ENCODE measurements around the gene RPL29. TPM values are rescaled to one million over a fixed set of nuclear protein-coding genes. Genes with fewer than 3 reads are reported as not detected.

Gene RPL29
- total RNA-seq, 1 donor from 2014 or later = 610 TPM

- Mint-ChIP-seq H3K4me1 (ENCODE audit: low read depth) (peaks cover 3% of the 10 kb centered on the region), H3K4me3 (ENCODE audit: unreplicated experiment) (no peak overlapping the region), H3K27me3 (ENCODE audit: low read depth) (no peaks in the 10 kb centered on the region), H3K9me3 (ENCODE audit: low read depth) (no peaks in the 10 kb centered on the region), H3K36me3 (ENCODE audit: low read depth) (no peaks in the 10 kb centered on the region), H3K27ac (ENCODE audit: unreplicated experiment) (peak overlapping the region; percentile 65)
- no peak for TF ChIP-seq CTCF (IDR thresholded peaks at IDR 0.05)
- no peak for DNase-seq (ENCODE audit: low spot score)
Observed at GRCh38 chr3:52012699-52013098, 17.0 kb upstream of the RPL29 start.

GRCh38 chr3:52010431-52010830 is 14.7 kb upstream of the RPL29 start:
- Mint-ChIP-seq H3K36me3 (ENCODE audit: low read depth) (no peaks in the 10 kb centered on the region), H3K9me3 (ENCODE audit: low read depth) (no peaks in the 10 kb centered on the region), H3K4me1 (ENCODE audit: low read depth) (peaks cover 9% of the 10 kb centered on the region), H3K27me3 (ENCODE audit: low read depth) (no peaks in the 10 kb centered on the region), H3K4me3 (ENCODE audit: unreplicated experiment) (no peak overlapping the region), H3K27ac (ENCODE audit: unreplicated experiment) (no peak overlapping the region)
- no peak for DNase-seq (ENCODE audit: low spot score)
- TF ChIP-seq CTCF (IDR thresholded peaks at IDR 0.05) = no peak

GRCh38 chr3:52007291-52007690 is 11.6 kb upstream of the RPL29 start:
- H3K4me1 Mint-ChIP-seq (ENCODE audit: low read depth) = peaks cover 22% of the 10 kb centered on the region
- no peak overlapping the region for H3K4me3 Mint-ChIP-seq (ENCODE audit: unreplicated experiment)
- no peak for TF ChIP-seq CTCF (IDR thresholded peaks at IDR 0.05)
- DNase-seq (ENCODE audit: low spot score) = no peak
- H3K27me3 Mint-ChIP-seq (ENCODE audit: low read depth) = no peaks in the 10 kb centered on the region
- H3K27ac Mint-ChIP-seq (ENCODE audit: unreplicated experiment) = no peak overlapping the region
- H3K9me3 Mint-ChIP-seq (ENCODE audit: low read depth) = no peaks in the 10 kb centered on the region
- no peaks in the 10 kb centered on the region for H3K36me3 Mint-ChIP-seq (ENCODE audit: low read depth)

- DNase-seq (ENCODE audit: low spot score) = no peak
- Mint-ChIP-seq H3K4me1 (ENCODE audit: low read depth) (peaks cover 22% of the 10 kb centered on the region), H3K27ac (ENCODE audit: unreplicated experiment) (no peak overlapping the region), H3K4me3 (ENCODE audit: unreplicated experiment) (no peak overlapping the region), H3K36me3 (ENCODE audit: low read depth) (no peaks in the 10 kb centered on the region), H3K27me3 (ENCODE audit: low read depth) (no peaks in the 10 kb centered on the region), H3K9me3 (ENCODE audit: low read depth) (no peaks in the 10 kb centered on the region)
- no peak for TF ChIP-seq CTCF (IDR thresholded peaks at IDR 0.05)
Observed at GRCh38 chr3:52006820-52007133, 11.1 kb upstream of the RPL29 start.

GRCh38 chr3:52006017-52006819 is 10.5 kb upstream of the RPL29 start:
- TF ChIP-seq CTCF (IDR thresholded peaks at IDR 0.05) = no peak
- Mint-ChIP-seq H3K27me3 (ENCODE audit: low read depth) (no peaks in the 10 kb centered on the region), H3K9me3 (ENCODE audit: low read depth) (no peaks in the 10 kb centered on the region), H3K4me1 (ENCODE audit: low read depth) (peaks cover 22% of the 10 kb centered on the region), H3K27ac (ENCODE audit: unreplicated experiment) (no peak overlapping the region), H3K4me3 (ENCODE audit: unreplicated experiment) (no peak overlapping the region), H3K36me3 (ENCODE audit: low read depth) (no peaks in the 10 kb centered on the region)
- DNase-seq (ENCODE audit: low spot score) = no peak
